WTC11 (cell line): ENCODE measurements around the gene HOMER3. TPM values are rescaled to one million over a fixed set of nuclear protein-coding genes. Genes with fewer than 3 reads are reported as not detected.

Experiments used
- ATAC-seq: fragments of 200-7000 bp; cut with Tn5 transposase; 2 replicates; pipeline ENCODE4 v1.10.0; 2021; ENCODE audit warnings: mild to moderate bottlenecking, moderate library complexity
- CTCF ChIA-PET: fragments of 300-600 bp; sonication (Branson Sonifier 250); formaldehyde crosslinking; loops from one replicate; lab custom pipeline; 2021; ENCODE audit warnings: antibody characterized with exemption; lab: Charles Lee
- POLR2A ChIA-PET: fragments of 350-600 bp; sonication (Branson Sonifier 250); formaldehyde crosslinking; loops from one replicate; lab custom pipeline; 2021; ENCODE audit warnings: antibody characterized with exemption; lab: Charles Lee
- DNase-seq: peaks from one replicate; pipeline ENCODE4 v3.0.0; 2021; ENCODE audit warnings: low spot score
- H3K27ac Mint-ChIP-seq: 2 replicates; pipeline ENCODE4 v1.8.0; 2021; ENCODE audit warnings: mixed read lengths
- H3K27me3 Mint-ChIP-seq: 2 replicates; pipeline ENCODE4 v1.8.0; 2021; ENCODE audit warnings: low read depth, mild to moderate bottlenecking, moderate library complexity, mixed read lengths
- H3K36me3 Mint-ChIP-seq: 2 replicates; pipeline ENCODE4 v1.8.0; 2021; ENCODE audit warnings: mixed read lengths
- H3K4me1 Mint-ChIP-seq: 2 replicates; pipeline ENCODE4 v1.8.0; 2022; ENCODE audit warnings: mixed read lengths
- H3K4me3 Mint-ChIP-seq: 2 replicates; pipeline ENCODE4 v1.8.0; 2021; ENCODE audit warnings: mild to moderate bottlenecking, moderate library complexity, mixed read lengths
- H3K9me3 Mint-ChIP-seq: 2 replicates; pipeline ENCODE4 v1.8.0; 2021; ENCODE audit warnings: mixed read lengths
- GABPB1 ChIP-seq: sonication (generic); formaldehyde crosslinking; IDR thresholded peaks from 2 replicates; pipeline ENCODE4 v1.8.1; 2023; ENCODE audit warnings: mild to moderate bottlenecking, missing genetic modification reagents
- GRHL2 ChIP-seq: fragments of 250-450 bp; sonication (Bioruptor Pico); IDR thresholded peaks from 2 replicates; pipeline ENCODE4 v1.8.0; 2022; ENCODE audit warnings: mild to moderate bottlenecking, moderate library complexity; ENCODE audit not compliant: insufficient replicate concordance, severe bottlenecking
- IRF2 ChIP-seq: sonication (generic); formaldehyde crosslinking; IDR thresholded peaks from 2 replicates; pipeline ENCODE4 v1.8.0; 2022; ENCODE audit warnings: low read depth, missing genetic modification reagents, borderline replicate concordance
- JAZF1 ChIP-seq: fragments of 250-450 bp; sonication (Bioruptor Pico); IDR thresholded peaks from 2 replicates; pipeline ENCODE4 v1.9.0; 2021; ENCODE audit warnings: moderate library complexity, mild to moderate bottlenecking, inconsistent platforms
- NR1H2 ChIP-seq: sonication (generic); formaldehyde crosslinking; IDR thresholded peaks from 2 replicates; pipeline ENCODE4 v1.9.0; 2021; ENCODE audit warnings: mild to moderate bottlenecking, moderate library complexity, missing genetic modification reagents
- OVOL2 ChIP-seq: fragments of 250-450 bp; sonication (Bioruptor Pico); IDR thresholded peaks from 2 replicates; pipeline ENCODE4 v1.9.0; 2021; ENCODE audit warnings: mild to moderate bottlenecking, borderline replicate concordance
- RELA ChIP-seq: sonication (generic); formaldehyde crosslinking; IDR thresholded peaks from 2 replicates; pipeline ENCODE4 v1.8.1; 2022; ENCODE audit warnings: missing genetic modification reagents, mild to moderate bottlenecking, borderline replicate concordance
- TP53 ChIP-seq: sonication (generic); formaldehyde crosslinking; IDR thresholded peaks from 2 replicates; pipeline ENCODE4 v1.8.1; 2023; ENCODE audit warnings: mild to moderate bottlenecking, missing genetic modification reagents
- ZNF671 ChIP-seq: fragments of 250-450 bp; sonication (Bioruptor Pico); IDR thresholded peaks from 2 replicates; pipeline ENCODE4 v1.8.0; 2021; ENCODE audit warnings: mild to moderate bottlenecking
- total RNA-seq: library from RNA; stranded (reverse); gene quantifications from 3 replicates; pipeline ENCODE4 v1.2.3, GENCODE V29; 2021
- TF ChIP-seq, protein P1 (sequence below): sonication (generic); formaldehyde crosslinking; conservative IDR thresholded peaks from 2 replicates; pipeline ENCODE4 v1.8.1; 2022; ENCODE audit warnings: mild to moderate bottlenecking, missing genetic modification reagents
- TF ChIP-seq, protein P2 (sequence below): sonication (generic); formaldehyde crosslinking; IDR thresholded peaks from 2 replicates; pipeline ENCODE4 v1.8.1; 2022; ENCODE audit warnings: mild to moderate bottlenecking, moderate library complexity, missing genetic modification reagents
- TF ChIP-seq, protein P3 (sequence below): sonication (generic); formaldehyde crosslinking; IDR thresholded peaks from 2 replicates; pipeline ENCODE4 v1.8.1; 2022; ENCODE audit warnings: missing genetic modification reagents, borderline replicate concordance
- TF ChIP-seq, protein P4 (sequence below): sonication (generic); formaldehyde crosslinking; IDR thresholded peaks from 2 replicates; pipeline ENCODE4 v1.8.0; 2022; ENCODE audit warnings: missing genetic modification reagents
- TF ChIP-seq, protein P5 (sequence below): sonication (generic); formaldehyde crosslinking; IDR thresholded peaks from 2 replicates; pipeline ENCODE4 v1.8.0; 2023; ENCODE audit warnings: mild to moderate bottlenecking, missing genetic modification reagents
- TF ChIP-seq, protein P6 (sequence below): fragments of 200-600 bp; IDR thresholded peaks from 2 replicates; pipeline ENCODE4 v1.8.0; 2022; ENCODE audit warnings: antibody characterized with exemption

Gene HOMER3
- total RNA-seq, 1 experiment from 2014 or later, result 28.2 TPM

DNA sequence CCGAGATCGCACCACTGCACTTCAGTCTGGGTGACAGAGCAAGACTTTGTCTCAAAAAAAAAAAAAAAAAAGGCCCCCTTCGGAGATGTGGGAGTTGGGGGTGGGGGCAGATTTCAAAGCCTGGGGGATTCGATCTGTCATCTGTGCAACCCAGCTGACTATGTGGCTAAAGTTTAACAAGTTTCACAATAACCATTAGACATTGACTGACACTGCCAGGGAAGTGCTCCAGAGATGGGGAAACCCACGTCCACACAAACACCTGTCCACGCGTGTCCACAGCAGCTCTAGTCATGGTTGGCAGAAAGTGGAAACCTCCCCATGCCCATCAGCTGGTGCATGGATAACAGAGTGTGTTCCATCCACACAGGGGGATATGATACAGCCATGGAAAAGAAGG is 37.6 kb upstream of the HOMER3 start:
- H3K4me1 Mint-ChIP-seq, result no peaks in the 10 kb centered on the region
- H3K9me3 Mint-ChIP-seq, result no peaks in the 10 kb centered on the region
- H3K27me3 Mint-ChIP-seq, result peaks cover 9% of the 10 kb centered on the region
- ATAC-seq (no peak), DNase-seq (no peak)
- H3K27ac Mint-ChIP-seq, result no peak overlapping the region
- POLR2A ChIA-PET, result no interaction called here
- H3K36me3 Mint-ChIP-seq, result no peaks in the 10 kb centered on the region
- CTCF ChIA-PET, result no interaction called here
- no peak overlapping the region for H3K4me3 Mint-ChIP-seq
- TF ChIP-seq, protein P1, sequence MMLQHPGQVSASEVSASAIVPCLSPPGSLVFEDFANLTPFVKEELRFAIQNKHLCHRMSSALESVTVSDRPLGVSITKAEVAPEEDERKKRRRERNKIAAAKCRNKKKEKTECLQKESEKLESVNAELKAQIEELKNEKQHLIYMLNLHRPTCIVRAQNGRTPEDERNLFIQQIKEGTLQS (CRISPR knock-in tag), result no peak
- no peak for TF ChIP-seq GABPB1 (CRISPR knock-in tag)

DNA sequence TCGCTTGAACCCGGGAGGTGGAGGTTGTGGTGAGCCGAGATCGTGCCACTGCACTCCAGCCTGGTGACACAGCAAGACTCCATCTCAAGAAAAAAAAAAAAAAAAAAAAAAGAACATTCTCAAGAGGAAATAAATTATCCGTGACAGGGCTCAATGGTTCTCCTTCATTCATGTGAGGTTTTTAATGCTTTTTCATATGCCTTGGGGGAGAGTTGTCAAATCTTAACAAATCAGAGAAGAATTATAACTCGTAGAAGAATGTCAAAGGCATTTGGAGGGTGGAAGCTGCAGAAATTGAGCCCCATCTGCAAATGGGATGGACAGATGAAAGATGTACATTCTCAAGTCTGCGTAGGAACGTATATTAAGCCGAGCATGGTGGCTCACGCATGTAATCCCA is 34.9 kb upstream of the HOMER3 start:
- Mint-ChIP-seq H3K4me3 (no peak overlapping the region), H3K36me3 (no peaks in the 10 kb centered on the region), H3K4me1 (no peaks in the 10 kb centered on the region), H3K27me3 (peaks cover 5% of the 10 kb centered on the region), H3K27ac (no peak overlapping the region), H3K9me3 (no peaks in the 10 kb centered on the region)
- DNase-seq, result no peak
- ChIA-PET CTCF (interaction anchor here (1.5 kb wide), 1 partner anchor 11 kb away, joined by 6 read pairs; no protein-coding TSS in a partner anchor), POLR2A (no interaction called here)
- TF ChIP-seq, protein P2, sequence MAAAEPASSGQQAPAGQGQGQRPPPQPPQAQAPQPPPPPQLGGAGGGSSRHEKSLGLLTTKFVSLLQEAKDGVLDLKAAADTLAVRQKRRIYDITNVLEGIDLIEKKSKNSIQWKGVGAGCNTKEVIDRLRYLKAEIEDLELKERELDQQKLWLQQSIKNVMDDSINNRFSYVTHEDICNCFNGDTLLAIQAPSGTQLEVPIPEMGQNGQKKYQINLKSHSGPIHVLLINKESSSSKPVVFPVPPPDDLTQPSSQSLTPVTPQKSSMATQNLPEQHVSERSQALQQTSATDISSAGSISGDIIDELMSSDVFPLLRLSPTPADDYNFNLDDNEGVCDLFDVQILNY (CRISPR knock-in tag), result no peak
- TF ChIP-seq, protein P3, sequence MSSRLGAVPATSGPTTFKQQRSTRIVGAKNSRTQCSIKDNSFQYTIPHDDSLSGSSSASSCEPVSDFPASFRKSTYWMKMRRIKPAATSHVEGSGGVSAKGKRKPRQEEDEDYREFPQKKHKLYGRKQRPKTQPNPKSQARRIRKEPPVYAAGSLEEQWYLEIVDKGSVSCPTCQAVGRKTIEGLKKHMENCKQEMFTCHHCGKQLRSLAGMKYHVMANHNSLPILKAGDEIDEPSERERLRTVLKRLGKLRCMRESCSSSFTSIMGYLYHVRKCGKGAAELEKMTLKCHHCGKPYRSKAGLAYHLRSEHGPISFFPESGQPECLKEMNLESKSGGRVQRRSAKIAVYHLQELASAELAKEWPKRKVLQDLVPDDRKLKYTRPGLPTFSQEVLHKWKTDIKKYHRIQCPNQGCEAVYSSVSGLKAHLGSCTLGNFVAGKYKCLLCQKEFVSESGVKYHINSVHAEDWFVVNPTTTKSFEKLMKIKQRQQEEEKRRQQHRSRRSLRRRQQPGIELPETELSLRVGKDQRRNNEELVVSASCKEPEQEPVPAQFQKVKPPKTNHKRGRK (CRISPR knock-in tag), result no peak
- TF ChIP-seq, protein P4, sequence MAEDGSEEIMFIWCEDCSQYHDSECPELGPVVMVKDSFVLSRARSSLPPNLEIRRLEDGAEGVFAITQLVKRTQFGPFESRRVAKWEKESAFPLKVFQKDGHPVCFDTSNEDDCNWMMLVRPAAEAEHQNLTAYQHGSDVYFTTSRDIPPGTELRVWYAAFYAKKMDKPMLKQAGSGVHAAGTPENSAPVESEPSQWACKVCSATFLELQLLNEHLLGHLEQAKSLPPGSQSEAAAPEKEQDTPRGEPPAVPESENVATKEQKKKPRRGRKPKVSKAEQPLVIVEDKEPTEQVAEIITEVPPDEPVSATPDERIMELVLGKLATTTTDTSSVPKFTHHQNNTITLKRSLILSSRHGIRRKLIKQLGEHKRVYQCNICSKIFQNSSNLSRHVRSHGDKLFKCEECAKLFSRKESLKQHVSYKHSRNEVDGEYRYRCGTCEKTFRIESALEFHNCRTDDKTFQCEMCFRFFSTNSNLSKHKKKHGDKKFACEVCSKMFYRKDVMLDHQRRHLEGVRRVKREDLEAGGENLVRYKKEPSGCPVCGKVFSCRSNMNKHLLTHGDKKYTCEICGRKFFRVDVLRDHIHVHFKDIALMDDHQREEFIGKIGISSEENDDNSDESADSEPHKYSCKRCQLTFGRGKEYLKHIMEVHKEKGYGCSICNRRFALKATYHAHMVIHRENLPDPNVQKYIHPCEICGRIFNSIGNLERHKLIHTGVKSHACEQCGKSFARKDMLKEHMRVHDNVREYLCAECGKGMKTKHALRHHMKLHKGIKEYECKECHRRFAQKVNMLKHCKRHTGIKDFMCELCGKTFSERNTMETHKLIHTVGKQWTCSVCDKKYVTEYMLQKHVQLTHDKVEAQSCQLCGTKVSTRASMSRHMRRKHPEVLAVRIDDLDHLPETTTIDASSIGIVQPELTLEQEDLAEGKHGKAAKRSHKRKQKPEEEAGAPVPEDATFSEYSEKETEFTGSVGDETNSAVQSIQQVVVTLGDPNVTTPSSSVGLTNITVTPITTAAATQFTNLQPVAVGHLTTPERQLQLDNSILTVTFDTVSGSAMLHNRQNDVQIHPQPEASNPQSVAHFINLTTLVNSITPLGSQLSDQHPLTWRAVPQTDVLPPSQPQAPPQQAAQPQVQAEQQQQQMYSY, result no peak
- no peak for TF ChIP-seq TP53
- no peak for TF ChIP-seq GRHL2
- TF ChIP-seq OVOL2 (CRISPR knock-in tag), result no peak
- TF ChIP-seq JAZF1 (CRISPR knock-in tag), result no peak
- TF ChIP-seq ZNF671 (CRISPR knock-in tag), result no peak
- TF ChIP-seq RELA (CRISPR knock-in tag), result no peak
- no peak for ATAC-seq

DNA sequence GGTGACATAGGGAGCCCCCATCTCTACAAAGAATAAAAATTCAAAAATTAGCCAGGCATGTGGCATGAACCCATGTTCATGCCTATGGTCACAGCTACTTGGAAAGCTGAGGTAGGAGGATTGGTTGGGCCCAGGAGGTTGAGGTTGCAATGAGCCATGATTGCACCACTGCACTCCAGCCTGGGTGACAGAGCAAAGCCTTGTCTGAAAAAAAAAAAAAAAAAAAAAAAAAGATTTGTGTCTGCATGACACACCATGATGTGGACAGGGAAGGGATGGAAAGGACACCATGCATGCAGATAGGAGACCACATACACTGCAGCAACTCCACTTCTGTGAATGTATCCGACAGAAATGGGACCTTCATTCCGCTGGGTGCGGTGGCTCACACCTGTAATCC is 34.0 kb upstream of the HOMER3 start:
- ChIA-PET POLR2A (no interaction called here), CTCF (interaction anchor here (0.6 to 1.5 kb wide), 2 partner anchors 12 to 74 kb away, joined by 3 to 6 read pairs; no protein-coding TSS in a partner anchor)
- H3K4me3 Mint-ChIP-seq, result no peak overlapping the region
- ATAC-seq (no peak), DNase-seq (no peak)
- no peak overlapping the region for H3K27ac Mint-ChIP-seq
- H3K36me3 Mint-ChIP-seq, result no peaks in the 10 kb centered on the region
- H3K4me1 Mint-ChIP-seq, result no peaks in the 10 kb centered on the region
- H3K27me3 Mint-ChIP-seq, result peaks cover 5% of the 10 kb centered on the region
- no peaks in the 10 kb centered on the region for H3K9me3 Mint-ChIP-seq
- TF ChIP-seq, protein P5, sequence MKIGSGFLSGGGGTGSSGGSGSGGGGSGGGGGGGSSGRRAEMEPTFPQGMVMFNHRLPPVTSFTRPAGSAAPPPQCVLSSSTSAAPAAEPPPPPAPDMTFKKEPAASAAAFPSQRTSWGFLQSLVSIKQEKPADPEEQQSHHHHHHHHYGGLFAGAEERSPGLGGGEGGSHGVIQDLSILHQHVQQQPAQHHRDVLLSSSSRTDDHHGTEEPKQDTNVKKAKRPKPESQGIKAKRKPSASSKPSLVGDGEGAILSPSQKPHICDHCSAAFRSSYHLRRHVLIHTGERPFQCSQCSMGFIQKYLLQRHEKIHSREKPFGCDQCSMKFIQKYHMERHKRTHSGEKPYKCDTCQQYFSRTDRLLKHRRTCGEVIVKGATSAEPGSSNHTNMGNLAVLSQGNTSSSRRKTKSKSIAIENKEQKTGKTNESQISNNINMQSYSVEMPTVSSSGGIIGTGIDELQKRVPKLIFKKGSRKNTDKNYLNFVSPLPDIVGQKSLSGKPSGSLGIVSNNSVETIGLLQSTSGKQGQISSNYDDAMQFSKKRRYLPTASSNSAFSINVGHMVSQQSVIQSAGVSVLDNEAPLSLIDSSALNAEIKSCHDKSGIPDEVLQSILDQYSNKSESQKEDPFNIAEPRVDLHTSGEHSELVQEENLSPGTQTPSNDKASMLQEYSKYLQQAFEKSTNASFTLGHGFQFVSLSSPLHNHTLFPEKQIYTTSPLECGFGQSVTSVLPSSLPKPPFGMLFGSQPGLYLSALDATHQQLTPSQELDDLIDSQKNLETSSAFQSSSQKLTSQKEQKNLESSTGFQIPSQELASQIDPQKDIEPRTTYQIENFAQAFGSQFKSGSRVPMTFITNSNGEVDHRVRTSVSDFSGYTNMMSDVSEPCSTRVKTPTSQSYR (CRISPR knock-in tag), result no peak
- TF ChIP-seq IRF2 (no peak), NR1H2 (CRISPR knock-in tag) (no peak)
- TF ChIP-seq, protein P2 (CRISPR knock-in tag), result no peak
- TF ChIP-seq, protein P6, sequence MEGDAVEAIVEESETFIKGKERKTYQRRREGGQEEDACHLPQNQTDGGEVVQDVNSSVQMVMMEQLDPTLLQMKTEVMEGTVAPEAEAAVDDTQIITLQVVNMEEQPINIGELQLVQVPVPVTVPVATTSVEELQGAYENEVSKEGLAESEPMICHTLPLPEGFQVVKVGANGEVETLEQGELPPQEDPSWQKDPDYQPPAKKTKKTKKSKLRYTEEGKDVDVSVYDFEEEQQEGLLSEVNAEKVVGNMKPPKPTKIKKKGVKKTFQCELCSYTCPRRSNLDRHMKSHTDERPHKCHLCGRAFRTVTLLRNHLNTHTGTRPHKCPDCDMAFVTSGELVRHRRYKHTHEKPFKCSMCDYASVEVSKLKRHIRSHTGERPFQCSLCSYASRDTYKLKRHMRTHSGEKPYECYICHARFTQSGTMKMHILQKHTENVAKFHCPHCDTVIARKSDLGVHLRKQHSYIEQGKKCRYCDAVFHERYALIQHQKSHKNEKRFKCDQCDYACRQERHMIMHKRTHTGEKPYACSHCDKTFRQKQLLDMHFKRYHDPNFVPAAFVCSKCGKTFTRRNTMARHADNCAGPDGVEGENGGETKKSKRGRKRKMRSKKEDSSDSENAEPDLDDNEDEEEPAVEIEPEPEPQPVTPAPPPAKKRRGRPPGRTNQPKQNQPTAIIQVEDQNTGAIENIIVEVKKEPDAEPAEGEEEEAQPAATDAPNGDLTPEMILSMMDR, result no peak
- TF ChIP-seq, protein P4, result no peak
